Dermis blood vessel endothelial cell (primary cell): ENCODE measurements around the gene MS4A6A. TPM values are rescaled to one million over a fixed set of nuclear protein-coding genes. Genes with fewer than 3 reads are reported as not detected.
A peak's percentile ranks its signal among the peaks of the same experiment; 100 is the strongest.

Source experiments
- DNase-seq: peaks from one replicate; pipeline ENCODE4 v3.0.0; 2010
- total RNA-seq: library from RNA; depleted of rRNA; stranded (reverse); fragments of >200 nt; gene quantifications from 2 replicates; pipeline ENCODE4 v1.2.3, GENCODE V29; 2014

Gene MS4A6A
- total RNA-seq, 1 donor from 2014 or later, result 6.0 TPM

DNA sequence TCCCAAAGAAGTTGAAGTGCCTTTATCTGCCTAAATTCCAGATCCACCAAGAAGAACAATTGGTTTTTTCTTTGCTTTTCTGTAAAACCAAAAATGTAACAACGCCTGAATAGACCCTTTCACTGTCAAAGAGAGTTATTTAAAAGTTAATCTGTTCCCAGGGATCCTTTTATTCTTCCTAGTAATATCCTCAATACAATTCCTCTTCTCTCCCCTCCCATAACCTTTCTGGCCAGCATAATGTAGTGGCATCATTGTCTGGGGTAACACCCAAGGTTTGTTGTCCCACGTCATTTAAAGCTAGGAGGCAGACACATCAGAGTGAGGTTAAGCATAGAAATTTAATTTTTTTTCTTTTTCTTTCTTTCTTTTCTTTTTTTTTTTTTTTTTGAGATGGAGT, 54.5 kb downstream of the MS4A6A start:
- DNase-seq, result no peak

DNA sequence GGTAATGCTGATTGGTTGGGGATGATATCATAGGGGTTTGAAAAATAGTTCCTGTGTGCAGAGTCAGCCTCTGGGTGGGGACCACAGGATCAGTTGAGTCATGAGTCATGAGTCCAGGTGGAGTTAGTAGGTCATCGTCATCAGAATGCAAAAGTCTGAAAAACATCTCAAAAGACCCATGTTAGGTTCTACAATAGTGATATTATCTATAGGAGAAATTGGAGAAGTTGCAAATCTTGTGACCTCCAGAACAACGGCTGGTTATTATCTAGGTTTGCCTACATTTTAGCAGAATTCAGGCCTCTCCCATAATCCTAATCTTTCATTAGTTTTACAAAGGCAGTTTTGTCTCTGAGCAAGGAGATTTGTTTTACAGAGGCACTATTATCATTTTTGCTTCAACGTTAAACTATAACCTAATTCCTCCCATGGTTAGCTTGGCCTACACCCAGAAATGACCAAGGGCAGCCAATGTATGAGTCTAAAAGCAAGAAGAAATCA, 55.5 kb downstream of the MS4A6A start:
- no peak for DNase-seq

- no peak for DNase-seq
These were observed 56.8 kb downstream of the MS4A6A start for GRCh38 chr11:60125956-60126585.

DNA sequence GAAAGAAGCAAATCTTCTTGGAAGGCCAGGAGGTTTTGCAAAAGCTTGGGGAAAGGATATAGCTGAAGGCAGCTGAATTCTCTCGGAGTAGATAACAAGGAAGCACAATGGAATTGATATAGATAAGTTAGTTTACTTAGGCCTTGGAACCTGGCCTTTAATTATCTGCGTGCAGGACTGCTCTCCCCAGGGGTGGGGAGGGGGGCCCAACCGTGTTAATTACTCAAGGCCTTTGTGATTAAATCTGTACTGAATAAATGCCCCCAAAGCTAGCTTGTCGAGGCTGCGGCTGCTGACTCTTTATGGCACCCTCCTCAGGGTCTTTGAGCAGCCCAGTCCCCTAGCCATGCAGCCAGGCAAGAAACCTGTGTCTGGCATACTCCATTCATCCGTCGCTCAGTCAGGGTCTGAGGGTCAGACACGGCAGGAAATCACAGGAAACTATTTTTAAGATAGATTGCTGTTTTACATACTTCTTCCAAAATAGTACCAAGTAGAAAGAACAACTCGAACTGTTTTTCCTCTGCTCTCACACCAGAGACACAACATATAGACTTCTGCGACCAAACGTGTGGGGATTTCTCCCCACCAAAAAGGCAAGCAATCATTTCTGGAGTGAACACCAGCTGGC, 58.0 kb downstream of the MS4A6A start:
- DNase-seq, result peak; percentile 20

Other genes with a start within 250 kb of the MS4A6A start
- gene OOSP1, start 244.7 kb downstream of the MS4A6A start, total RNA-seq, result not detected in 2 replicates
- not detected in 2 replicates for gene OOSP4A, start 219.1 kb downstream of the MS4A6A start, total RNA-seq
- gene OOSP4B, start 165.9 kb downstream of the MS4A6A start, total RNA-seq, result not detected in 2 replicates
- gene OOSP2, start 142.7 kb downstream of the MS4A6A start, total RNA-seq, result not detected in 2 replicates
- not detected in 2 replicates for gene MS4A3, start 126.4 kb downstream of the MS4A6A start, total RNA-seq
- gene MS4A2, start 94.4 kb downstream of the MS4A6A start, total RNA-seq, result not detected in 2 replicates
- gene MS4A4E, start 60.1 kb upstream of the MS4A6A start, total RNA-seq, result not detected in 2 replicates
- gene MS4A4A, start 97.6 kb upstream of the MS4A6A start, total RNA-seq, result not detected in 2 replicates
- not detected in 2 replicates for gene MS4A6E, start 144.2 kb upstream of the MS4A6A start, total RNA-seq
- gene MS4A7, start 195.4 kb upstream of the MS4A6A start, total RNA-seq, result not detected in 2 replicates
- not detected in 2 replicates for gene MS4A14, start 213.4 kb upstream of the MS4A6A start, total RNA-seq
- not detected in 2 replicates for gene MS4A5, start 246.5 kb upstream of the MS4A6A start, total RNA-seq